GM19463 (cell line): ENCODE results near the gene ZSCAN22.

Experiments
- ATAC-seq: cut with Tn5 transposase; IDR thresholded peaks from one replicate; pipeline ENCODE4 v1.9.1; 2021; ENCODE audit warnings: mild to moderate bottlenecking, moderate library complexity; ENCODE audit not compliant: unreplicated experiment

ZSCAN22 gene

DNA sequence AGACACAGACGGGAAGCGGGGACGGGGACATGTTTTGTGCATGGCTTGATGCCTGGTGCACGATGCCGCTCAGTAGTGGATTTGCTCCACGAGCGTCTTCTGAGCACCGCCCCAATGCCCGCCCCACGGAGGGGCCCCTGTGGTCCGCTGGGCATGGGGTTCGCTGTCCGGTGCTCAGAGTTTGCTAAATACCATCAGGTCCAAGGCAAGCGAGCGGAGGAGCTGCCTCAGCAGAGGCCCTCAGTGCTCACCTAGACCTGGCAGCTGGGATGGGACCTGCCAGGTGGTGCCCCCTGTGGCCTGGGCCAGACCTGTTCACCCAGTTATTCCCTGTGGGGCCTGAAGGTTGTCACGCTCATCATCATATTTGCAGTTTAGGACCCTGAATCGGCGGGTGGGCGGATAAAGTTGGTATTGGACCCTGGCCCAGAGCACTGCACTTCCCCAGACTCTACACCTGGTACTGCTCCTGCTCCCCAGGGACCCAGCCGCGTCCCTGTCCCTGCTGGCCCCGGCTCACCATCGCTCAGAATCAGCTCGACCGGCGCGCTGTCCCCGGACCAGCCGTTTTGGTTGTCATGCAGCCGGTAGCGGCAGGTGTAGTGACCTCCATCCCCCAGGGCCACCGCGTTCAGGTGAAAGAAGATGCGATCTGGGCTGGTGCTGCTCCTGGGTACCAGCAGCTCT, 24.2 kb downstream of the ZSCAN22 start:
- no peak for ATAC-seq

DNA sequence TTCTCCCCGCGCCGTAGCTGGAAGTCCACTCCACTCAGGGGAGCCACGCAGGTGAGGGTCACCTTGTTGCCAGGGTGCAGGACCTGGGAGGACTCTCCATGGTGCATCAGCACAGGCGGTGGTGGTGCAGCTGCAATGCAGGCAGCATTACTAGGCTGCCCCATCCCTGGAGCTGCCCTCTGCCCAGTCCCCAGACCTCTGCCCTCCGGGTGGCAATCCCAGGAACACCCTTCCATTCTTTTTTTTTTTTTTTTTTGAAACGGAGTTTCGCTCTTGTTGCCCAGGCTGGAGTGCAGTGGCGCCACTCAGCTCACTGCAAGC, 24.7 kb downstream of the ZSCAN22 start:
- no peak for ATAC-seq

DNA sequence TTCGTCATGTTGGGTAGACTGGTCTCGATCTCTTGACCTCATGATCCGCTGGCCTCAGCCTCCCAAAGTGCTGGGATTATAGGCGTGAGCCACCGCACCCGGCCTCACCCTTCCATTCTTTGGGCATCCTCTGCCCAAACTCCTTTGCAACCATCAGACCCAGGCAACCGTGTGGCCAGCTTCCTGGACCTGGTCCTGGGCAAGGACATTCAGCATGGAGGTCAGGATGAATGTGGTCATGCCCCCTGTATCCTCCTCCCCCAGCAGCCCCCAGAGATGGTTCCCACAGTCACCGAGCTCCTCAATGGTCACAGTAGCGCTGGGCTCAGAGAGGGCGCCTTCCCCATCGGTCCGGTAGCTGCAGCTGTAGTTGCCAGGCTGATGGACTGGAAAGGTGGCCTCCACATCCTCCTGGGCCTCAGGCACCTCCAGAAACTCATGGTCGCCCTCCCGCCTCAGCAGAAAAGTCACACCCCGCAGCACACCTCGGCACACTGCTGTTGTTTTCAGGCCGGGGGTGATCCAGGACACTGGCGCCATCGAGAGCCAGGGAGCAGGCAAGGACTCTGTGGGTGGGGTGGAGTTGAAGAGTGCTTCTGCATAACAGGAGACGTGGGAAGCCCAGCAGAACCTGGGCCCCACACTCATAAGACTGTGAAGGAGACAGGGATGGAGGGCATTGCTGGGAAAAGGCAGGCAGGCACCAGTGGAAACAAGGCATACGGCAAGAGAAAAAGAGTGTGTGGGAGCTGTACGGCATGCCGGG, 25.4 kb downstream of the ZSCAN22 start:
- no peak for ATAC-seq

DNA sequence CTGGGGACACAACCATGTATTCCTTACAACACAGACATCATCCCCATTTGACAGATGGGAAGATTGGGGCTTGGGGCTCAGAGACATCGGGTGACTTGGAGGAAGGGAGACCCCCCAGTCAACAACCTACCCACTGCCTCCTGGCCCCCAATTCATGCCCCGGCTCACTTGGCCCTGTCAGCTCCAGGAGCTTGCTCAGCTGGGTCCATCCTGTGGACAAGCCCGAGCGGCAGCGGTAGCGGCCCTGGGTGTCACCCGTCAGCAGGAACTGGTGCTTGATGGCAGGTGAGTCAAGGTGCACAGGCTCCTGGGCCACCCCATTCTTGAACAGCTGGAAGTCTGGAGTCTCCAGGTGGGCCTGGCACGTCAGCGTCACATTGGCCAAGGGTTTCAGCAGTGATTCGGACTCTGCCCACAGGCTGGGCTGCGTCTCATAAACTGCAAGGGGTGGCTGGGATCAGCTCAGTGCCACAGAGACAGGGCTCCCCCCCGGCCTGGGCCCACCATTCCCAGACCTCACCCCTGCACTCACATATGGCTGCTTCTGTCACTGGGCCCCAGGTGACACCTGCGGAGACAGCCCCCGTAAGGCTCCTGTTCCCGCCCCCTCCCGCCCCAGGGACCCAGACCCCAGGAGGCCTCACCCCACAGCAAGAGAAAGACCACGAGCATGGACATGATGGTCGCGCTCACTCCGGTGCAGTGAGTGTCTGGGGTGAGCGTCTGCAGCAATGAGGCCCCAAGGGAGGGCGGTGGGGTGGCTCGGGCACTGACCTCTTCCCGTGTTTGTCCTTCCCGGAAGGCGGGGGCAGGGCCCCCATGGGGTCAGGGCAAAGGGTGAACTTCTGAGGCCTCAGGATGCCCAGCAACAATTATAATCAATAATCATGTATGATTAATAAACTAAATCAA, 26.2 kb downstream of the ZSCAN22 start, which contains the start of gene A1BG:
Gene A1BG (minus strand): TSS at position 733 of the 912 bp plus-strand sequence. CDS start 55 bp downstream, at position 678.
- ATAC-seq, result no peak

DNA sequence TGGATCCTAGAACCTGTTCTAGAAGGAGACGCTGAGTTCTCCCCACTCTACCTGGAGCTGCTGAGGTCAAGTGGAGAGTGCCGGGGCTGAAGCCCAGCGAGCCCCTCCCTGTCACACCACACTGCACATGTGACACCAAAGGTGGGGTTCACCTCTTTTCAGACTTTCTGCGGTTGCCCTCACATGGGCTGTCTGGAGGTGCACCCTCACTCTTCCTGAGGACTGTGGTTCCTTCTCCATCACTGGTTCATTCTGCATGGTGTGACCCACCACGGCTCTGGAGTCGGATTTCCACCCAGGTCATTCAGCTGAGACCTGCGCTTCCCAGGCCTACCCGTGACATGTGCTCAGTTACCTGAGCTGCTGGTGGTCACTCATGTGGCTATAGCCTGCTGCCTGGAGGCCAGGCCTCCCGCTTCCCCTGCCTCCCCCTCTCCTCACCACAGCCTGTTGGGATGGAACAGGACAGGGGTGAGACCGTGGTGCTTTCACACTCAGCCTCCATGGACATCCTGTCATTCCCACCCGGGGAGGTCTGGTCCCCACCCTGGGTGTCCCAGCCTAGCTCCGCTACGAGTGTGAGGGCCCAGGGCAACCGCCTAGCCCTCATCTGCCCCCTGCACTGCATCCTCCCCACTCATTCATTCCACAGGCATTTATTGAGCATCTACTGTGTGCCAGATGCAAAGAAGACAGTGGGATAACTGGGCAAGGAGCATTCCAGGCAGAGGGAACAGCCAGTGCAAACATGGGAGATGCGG, 27.1 kb downstream of the ZSCAN22 start:
- no peak for ATAC-seq

DNA sequence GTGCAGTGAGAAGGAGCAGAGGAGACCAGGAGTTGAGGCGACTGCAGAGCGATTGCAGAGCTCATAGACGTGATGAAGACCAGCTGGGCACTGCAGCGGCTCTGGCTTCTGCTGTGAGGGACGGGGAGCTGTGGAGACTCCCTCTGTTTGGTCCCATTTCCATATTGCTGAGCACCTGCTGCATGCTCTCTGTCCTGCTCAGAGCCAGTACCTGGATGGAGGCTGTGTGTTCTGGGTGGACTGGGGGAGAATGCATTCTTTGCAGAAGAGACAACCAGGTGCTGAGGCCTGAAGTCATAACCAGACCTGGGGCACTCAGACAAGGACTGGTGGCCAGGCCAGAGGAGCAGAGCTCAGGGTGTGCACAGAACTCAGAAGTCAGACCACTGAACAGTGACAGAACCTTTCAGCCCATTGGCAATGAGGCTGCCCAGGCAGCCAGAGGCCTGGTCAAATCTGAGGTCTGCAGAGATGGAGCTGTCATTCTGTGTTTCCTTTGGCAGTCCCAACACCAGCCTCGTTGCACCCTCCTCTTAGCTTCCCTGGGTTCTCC, 27.8 kb downstream of the ZSCAN22 start:
- no peak for ATAC-seq

DNA sequence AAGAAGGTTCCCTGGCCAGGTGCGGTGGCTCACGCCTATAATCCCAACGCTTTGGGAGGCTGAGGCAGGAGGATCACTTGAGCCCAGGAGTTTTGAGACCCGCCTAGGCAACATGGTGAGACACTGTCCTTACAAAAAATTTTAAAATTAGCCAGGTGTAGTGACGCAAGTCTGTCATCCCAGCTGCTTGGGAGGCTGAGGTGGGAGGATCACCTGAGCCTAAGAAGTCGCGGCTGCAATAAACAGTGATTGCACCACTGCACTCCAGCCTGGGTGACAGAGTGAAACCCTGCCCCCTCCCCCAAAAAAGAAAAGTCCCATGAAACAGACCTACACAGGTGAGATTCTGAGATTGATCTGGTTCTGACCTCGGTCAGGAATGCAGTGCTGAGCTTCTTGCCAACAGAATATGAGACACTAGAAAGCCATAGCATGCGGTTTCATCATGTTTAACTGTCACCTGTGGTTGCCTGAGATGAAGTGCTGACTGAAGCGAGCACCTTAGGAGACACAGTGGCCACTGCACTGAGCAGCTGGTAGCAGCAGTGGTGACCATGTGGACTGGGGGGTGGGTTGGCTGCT, 28.5 kb downstream of the ZSCAN22 start:
- no peak for ATAC-seq

DNA sequence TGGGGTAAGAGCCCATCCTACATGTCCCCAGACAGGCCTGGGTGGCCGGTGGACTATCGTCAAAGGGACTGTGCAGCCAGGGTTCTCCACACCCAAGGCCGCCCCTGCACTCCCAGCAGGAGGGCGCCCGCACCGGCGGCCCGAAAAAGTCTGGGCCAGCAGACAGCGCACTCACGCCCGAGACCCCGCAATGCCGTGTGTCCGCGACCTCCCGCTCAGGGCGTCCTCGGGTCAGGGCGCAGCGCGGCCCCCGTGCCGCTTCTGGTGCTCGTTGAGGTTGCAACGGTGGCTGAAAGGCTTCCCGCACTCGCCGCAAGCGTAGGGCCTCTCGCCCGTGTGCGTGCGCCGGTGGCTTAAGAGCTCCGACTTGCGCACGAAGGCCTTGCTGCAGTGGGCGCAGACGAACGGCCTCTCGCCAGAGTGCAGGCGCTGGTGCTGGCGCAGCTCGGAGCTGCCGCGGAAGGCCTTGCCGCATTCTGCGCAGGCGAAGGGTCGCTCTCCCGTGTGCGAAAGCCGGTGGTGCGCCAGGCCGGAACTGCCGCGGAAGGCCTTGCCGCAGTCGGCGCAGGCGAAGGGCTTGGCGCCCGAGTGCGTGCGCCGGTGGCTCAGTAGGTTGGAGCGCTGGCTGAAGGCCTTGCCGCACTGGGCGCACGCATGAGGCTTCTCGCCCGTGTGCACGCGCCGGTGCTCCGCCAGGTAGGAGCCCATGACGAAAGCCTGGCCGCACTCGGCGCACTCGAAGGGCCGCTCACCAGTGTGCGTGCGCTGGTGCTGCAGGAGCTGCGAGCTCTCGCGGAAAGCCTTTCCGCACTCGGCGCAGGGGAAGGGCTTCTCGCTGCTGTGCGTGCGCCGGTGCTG, 29.3 kb downstream of the ZSCAN22 start:
- ATAC-seq, result no peak

DNA sequence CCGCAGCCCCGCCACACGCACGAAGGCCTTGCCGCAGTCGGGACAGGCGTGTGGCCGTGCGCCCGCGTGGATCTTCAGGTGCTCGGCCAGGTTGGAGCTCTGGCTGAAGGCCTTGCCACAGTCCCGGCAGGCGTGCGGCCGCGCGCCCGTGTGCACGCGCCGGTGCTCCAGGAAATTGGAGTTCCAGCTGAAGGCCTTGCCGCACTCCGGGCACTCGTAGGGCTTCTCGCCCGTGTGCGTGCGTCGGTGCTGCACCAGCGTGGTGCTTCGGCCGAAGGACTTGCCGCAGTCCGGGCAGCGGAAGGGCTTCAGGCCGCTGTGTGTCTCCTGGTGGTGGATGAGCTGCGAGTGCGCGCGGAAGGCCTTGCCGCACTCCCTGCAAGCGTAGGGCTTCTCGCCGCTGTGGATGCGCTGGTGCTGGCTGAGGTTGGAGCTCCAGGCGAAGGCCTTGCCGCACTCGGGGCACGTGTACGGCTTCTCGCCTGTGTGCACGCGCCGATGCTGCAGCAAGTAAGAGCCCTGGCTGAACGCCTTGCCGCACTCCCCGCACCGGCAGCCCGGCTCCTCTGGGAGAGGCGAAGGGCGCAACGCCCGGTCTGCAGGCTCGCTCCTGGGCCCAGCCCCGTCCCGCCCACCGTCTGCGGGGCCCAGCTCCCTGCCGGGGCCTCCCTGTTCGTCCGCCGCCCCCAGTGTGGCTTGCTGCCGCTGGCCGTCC, 30.1 kb downstream of the ZSCAN22 start:
- no peak for ATAC-seq

DNA sequence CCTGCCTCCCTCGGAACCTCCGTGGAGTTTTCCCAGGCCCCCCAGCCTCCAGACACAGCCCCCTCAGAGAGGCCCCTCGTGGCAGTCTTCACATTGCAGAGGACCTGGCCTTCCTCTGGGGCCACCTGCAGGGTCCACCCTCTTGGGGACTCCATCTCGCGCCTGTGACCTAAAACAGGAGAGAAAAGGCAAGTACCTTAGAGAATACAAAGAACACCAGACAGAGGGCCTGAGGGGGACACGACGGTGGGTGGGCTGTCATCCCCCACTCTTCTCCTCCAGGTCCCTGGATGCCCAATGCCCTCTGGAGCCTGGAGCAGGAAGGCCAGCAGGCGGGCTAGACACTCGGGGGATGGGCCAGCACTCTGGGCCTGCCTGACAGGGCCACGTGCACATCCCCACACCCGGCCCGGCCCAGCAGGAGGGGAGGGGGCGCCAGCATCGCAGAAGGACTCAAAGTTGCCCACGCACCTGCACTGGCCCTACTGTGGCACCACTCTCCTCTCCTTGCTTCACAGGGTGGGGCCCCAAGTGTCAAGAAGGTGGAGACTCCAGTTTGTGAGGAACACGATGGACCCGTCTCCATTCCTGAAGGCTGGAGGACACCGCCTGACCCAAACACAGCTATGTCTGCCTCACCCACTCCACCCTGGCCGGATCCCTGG, 30.8 kb downstream of the ZSCAN22 start:
- no peak for ATAC-seq

DNA sequence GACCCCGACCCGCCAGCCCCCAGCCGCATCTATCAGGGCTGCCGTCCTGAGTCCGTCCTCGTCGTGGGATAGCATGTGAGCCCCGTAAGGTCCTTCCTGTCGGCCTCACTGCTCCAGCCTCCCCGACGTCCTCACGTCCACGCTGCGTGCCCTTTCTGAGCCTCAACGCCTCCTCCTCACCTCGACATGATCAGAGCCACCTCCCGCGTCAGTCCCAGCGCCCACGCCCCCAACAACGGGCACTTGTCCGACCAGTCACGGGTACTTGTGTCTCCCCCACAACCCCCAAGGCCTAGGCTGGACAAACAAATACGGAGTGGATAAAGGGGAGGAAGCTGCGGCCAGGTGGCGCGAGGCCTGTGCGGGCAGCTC, 35.1 kb downstream of the ZSCAN22 start:
- ATAC-seq, result no peak

DNA sequence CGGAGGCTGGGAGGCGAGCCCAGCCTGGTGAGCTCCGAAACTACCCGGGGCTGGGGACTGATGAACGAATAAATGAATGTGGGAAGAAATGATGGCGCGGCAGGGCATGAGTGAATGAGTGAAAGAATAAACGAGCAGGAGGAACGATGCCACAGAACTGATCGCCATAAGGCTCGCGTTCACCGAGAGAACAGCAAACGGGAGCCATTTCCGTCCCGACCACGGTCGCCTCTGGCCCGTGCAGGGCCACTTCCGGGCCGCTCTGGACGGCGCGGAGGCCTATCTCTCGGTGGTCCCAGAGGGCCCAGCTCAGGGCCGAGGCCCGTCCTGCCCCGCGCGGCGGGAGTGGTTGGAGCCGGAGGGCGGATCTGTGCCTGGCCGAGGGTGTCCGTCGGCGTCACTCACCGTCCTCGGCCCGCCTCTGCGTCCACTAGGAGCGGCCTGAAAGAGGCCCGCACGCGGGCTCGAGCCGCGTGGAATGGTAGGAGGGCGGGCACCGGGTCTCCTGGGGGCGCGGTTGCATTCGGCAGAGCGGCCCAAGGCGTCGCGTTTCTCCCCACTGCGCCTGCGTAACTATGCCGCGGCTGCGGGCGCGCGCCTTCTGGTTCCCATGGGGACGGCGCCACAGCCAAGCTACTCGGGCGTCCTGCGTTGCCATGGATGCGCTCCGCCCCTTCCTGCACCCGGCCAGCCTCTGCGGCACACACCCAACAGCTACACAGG, 35.6 kb downstream of the ZSCAN22 start, which contains the start of gene ZNF497:
Gene ZNF497 (minus strand): TSS at position 480 of the 723 bp plus-strand sequence. CDS start 5,116 bp downstream, outside the sequence.
- peak; percentile 91 for ATAC-seq

DNA sequence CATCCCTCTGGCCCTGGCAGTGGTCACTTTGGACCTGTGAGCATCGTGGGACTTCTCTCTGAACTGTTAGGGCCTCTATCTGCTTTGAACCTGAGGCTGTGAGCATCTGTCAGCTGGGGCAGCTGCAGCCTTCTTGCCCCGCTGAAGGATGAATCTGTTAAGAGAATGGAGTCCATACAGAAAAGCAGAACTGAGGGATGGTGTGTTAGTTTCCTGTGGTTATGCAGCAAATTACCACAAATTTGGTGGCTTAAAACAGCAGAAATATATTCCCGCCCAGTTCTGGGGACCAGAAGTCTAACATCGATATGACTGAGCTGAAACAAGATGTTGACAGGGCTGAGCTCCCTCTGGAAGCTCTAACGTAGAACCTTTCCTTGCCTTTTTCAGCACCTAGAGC, 37.4 kb downstream of the ZSCAN22 start:
- no peak for ATAC-seq

DNA sequence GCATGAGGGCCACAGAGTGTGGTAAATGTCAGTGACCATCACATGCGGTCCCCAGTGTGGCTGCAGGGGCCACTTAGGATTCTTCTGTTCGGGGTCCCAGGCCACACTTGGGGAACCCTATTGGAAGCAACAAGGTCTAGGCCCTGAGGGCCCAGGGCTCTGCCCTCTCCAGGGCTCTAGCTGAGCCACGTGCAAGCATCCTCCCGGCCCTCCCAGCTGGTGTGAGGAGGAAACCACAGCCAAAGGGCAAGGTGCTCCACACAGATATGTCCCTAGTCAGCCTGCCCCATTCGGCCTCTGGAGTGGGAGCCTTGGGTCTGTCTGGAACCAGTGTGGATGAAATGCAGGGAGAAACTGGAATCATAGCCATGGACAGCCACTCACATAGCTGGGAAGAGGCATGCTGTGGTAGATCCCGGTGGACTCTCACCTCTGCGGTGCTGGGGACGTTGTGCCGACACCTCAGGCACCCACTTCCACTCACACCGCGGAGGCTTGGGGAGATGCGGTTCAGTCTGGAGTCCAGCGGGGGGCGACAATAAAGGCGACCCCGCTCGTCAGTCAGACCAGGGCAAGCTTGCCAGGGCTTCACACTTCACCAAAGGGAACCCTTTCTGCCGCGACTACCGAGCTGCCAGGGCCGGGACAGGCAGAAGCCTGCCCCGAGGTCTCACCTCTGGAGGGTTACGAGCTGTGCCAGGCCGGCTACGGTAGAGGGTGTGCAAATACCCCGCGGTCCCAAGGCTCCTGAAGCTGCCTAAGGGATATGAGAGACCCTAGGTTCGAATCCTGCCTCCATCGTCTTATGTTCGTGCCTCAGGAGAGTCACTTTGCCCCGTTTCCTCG, 40.0 kb downstream of the ZSCAN22 start:
- ATAC-seq, result no peak

DNA sequence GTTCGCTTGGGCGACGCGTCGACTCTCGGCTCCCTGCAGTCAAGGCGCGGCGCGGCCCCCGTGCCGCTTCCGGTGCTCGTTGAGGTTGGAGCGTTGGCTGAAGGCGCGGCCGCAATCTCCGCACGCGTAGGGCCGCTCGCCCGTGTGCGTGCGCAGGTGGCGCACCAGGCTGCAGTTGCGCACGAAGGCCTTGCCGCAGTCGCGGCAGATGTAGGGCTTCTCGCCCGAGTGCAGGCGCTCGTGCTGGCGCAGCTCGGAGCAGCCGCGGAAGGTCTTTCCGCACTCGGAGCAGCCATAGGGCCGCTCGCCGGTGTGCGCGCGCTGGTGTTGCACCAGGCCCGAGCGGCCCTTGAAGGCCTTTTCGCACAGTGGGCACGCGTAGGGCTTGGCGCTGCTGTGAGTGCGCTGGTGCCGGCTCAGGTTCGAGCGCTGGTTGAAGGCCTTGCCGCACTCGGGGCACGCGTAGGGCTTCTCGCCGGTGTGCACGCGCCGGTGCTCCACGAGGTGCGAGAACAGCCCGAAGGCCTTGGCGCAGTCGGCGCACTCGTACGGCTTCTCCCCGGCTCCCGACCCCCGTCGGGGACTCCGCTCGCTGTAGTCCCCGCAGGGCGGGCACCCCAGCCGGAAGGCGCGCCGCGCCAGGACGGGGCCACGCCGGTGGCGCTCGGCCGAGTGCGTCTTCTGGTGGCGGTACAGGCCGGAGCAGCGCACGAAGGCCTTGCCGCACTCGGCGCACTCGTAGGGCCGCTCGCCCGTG, 41.1 kb downstream of the ZSCAN22 start:
- no peak for ATAC-seq
